COLO668 (cell line): ENCODE data around the gene ALDH1A1.

Experiments used
- DNase-seq: peaks from one replicate; lab custom pipeline; 2025; ENCODE audit not compliant: unreplicated experiment; lab: John Stamatoyannopoulos, UW

ALDH1A1 gene

GRCh38 chr9:72952914-72953313 lies at the start of gene ALDH1A1:
Gene ALDH1A1, minus strand, starts transcription at chr9:72953053. Its CDS starts 53 bp downstream, at chr9:72953000.
- DNase-seq, result peak; percentile 23

- DNase-seq, result no peak
Measured at GRCh38 chr9:73001860-73002259, 49.0 kb upstream of the ALDH1A1 start.

- no peak for DNase-seq
Measured at GRCh38 chr9:72998363-72998762, 45.5 kb upstream of the ALDH1A1 start.

- no peak for DNase-seq
Measured at GRCh38 chr9:72997387-72997995, 44.6 kb upstream of the ALDH1A1 start.

GRCh38 chr9:72996684-72997314 lies 43.9 kb upstream of the ALDH1A1 start:
- DNase-seq, result no peak

GRCh38 chr9:72996114-72996513 lies 43.3 kb upstream of the ALDH1A1 start:
- no peak for DNase-seq

GRCh38 chr9:72995131-72996024 lies 42.5 kb upstream of the ALDH1A1 start:
- DNase-seq, result no peak

GRCh38 chr9:72991772-72992171 lies 38.9 kb upstream of the ALDH1A1 start:
- DNase-seq, result no peak

GRCh38 chr9:72990397-72991182 lies 37.7 kb upstream of the ALDH1A1 start:
- no peak for DNase-seq

GRCh38 chr9:72986522-72987116 lies 33.8 kb upstream of the ALDH1A1 start:
- no peak for DNase-seq

- DNase-seq, result no peak
Measured at GRCh38 chr9:72985746-72986145, 32.9 kb upstream of the ALDH1A1 start.

GRCh38 chr9:72984991-72985390 lies 32.1 kb upstream of the ALDH1A1 start:
- DNase-seq, result no peak

GRCh38 chr9:72984226-72984947 lies 31.5 kb upstream of the ALDH1A1 start:
- DNase-seq, result no peak

- DNase-seq, result no peak
Measured at GRCh38 chr9:72983512-72984225, 30.8 kb upstream of the ALDH1A1 start.

- no peak for DNase-seq
Measured at GRCh38 chr9:72983056-72983455, 30.2 kb upstream of the ALDH1A1 start.

- DNase-seq, result no peak
Measured at GRCh38 chr9:72982146-72982799, 29.4 kb upstream of the ALDH1A1 start.

- DNase-seq, result no peak
Measured at GRCh38 chr9:72981433-72981832, 28.6 kb upstream of the ALDH1A1 start.

GRCh38 chr9:72980600-72981265 lies 27.9 kb upstream of the ALDH1A1 start:
- no peak for DNase-seq
